HepG2 (cell line): ENCODE results near the gene CDC14B. TPM values are rescaled to one million over a fixed set of nuclear protein-coding genes. Genes with fewer than 3 reads are reported as not detected.

Experiments used
- AGO2 ChIP-seq: fragments of 200-400 bp; formaldehyde crosslinking; optimal IDR thresholded peaks from 2 replicates; pipeline ENCODE3; 2017; ENCODE audit warnings: mild to moderate bottlenecking, low read depth, low read length, moderate library complexity
- CBX1 ChIP-seq: IDR thresholded peaks from one replicate; pipeline ENCODE4 v1.6.1; 2016; ENCODE audit warnings: antibody characterized with exemption, low read depth
- FOXA1 ChIP-seq, 2 experiments: fragments of 450-650 bp in 1 of 2; sonication (generic) in 1 of 2; formaldehyde crosslinking in 1 of 2; IDR thresholded peaks; 2 replicates each; pipeline versions ENCODE4 v1.4.0 to v1.6.1; 2016 to 2020; ENCODE audit warnings: missing genetic modification reagents in 1 of 2
- GFI1 ChIP-seq: sonication (generic); formaldehyde crosslinking; IDR thresholded peaks from 2 replicates; pipeline ENCODE4 v1.5.0; 2020; ENCODE audit warnings: missing genetic modification reagents, mild to moderate bottlenecking, borderline replicate concordance
- GTF2F1 ChIP-seq: fragments of 150-350 bp; IDR thresholded peaks from 2 replicates; pipeline ENCODE4 v1.6.1; 2014; ENCODE audit warnings: low read length
- KAT2B ChIP-seq: fragments of 150-350 bp; IDR thresholded peaks from 2 replicates; pipeline ENCODE4 v1.6.1; 2014; ENCODE audit warnings: low read depth, low read length, borderline replicate concordance
- PBX2 ChIP-seq: IDR thresholded peaks from 2 replicates; pipeline ENCODE4 v1.6.1; 2016; ENCODE audit warnings: control low read depth
- PRDM4 ChIP-seq: sonication (generic); formaldehyde crosslinking; IDR thresholded peaks from 2 replicates; pipeline ENCODE4 v1.9.0; 2021; ENCODE audit warnings: missing genetic modification reagents, borderline replicate concordance
- RELA ChIP-seq: sonication (generic); formaldehyde crosslinking; IDR thresholded peaks from 2 replicates; pipeline ENCODE4 v1.4.0; 2020; ENCODE audit warnings: missing genetic modification reagents
- SATB2 ChIP-seq: sonication (generic); formaldehyde crosslinking; IDR thresholded peaks from 2 replicates; pipeline ENCODE4 v1.5.0; 2020; ENCODE audit warnings: missing genetic modification reagents
- SRSF4 ChIP-seq: fragments of 200-400 bp; formaldehyde crosslinking; IDR thresholded peaks from one replicate; pipeline ENCODE4 v1.6.1; 2018; ENCODE audit warnings: mild to moderate bottlenecking, low read depth, low read length, moderate library complexity; ENCODE audit not compliant: poor library complexity, severe bottlenecking
- SRY ChIP-seq: sonication (generic); formaldehyde crosslinking; IDR thresholded peaks from 2 replicates; pipeline ENCODE4 v1.8.0; 2022; ENCODE audit warnings: mild to moderate bottlenecking, missing genetic modification reagents
- TBL1XR1 ChIP-seq: fragments of 150-350 bp; IDR thresholded peaks from 2 replicates; pipeline ENCODE4 v1.6.1; 2014; ENCODE audit warnings: borderline replicate concordance, low read length; ENCODE audit not compliant: partially characterized antibody
- TFDP1 ChIP-seq: IDR thresholded peaks from 2 replicates; pipeline ENCODE4 v1.6.1; 2016; ENCODE audit warnings: missing compliant biosample characterization, missing genetic modification reagents, borderline replicate concordance
- U2AF1 ChIP-seq: fragments of 200-400 bp; formaldehyde crosslinking; optimal IDR thresholded peaks from 2 replicates; pipeline ENCODE3; 2017; ENCODE audit warnings: mild to moderate bottlenecking, low read depth, low read length
- ZBTB42 ChIP-seq: sonication (generic); formaldehyde crosslinking; IDR thresholded peaks from 2 replicates; pipeline ENCODE4 v1.5.0; 2020; ENCODE audit warnings: mild to moderate bottlenecking, missing genetic modification reagents
- ZBTB8A ChIP-seq: sonication (generic); formaldehyde crosslinking; IDR thresholded peaks from 2 replicates; pipeline ENCODE4 v1.4.0; 2020; ENCODE audit warnings: mild to moderate bottlenecking, low read depth, missing genetic modification reagents, borderline replicate concordance
- ZMYM3 ChIP-seq: sonication (generic); formaldehyde crosslinking; IDR thresholded peaks from 2 replicates; pipeline ENCODE4 v1.5.1; 2020; ENCODE audit warnings: mild to moderate bottlenecking, missing genetic modification reagents
- ZNF10 ChIP-seq: sonication (generic); formaldehyde crosslinking; IDR thresholded peaks from 2 replicates; pipeline ENCODE4 v1.4.0; 2020; ENCODE audit warnings: mild to moderate bottlenecking, low read depth, missing genetic modification reagents, borderline replicate concordance
- ZNF251 ChIP-seq: sonication (generic); formaldehyde crosslinking; IDR thresholded peaks from 2 replicates; pipeline ENCODE4 v1.9.0; 2021; ENCODE audit warnings: mild to moderate bottlenecking, missing genetic modification reagents
- ZNF691 ChIP-seq: sonication (generic); formaldehyde crosslinking; IDR thresholded peaks from 2 replicates; pipeline ENCODE4 v1.4.0; 2020; ENCODE audit warnings: missing genetic modification reagents, low read depth, mild to moderate bottlenecking, borderline replicate concordance
- ZNF773 ChIP-seq: sonication (generic); formaldehyde crosslinking; IDR thresholded peaks from 2 replicates; pipeline ENCODE4 v1.4.0; 2020; ENCODE audit warnings: missing genetic modification reagents, borderline replicate concordance
- polyA plus RNA-seq, 8 experiments: library from polyadenylated mRNA; depleted of rRNA in 3 of 8; stranded (reverse) in 7 of 8; unstranded in 1 of 8; fragments of >200 nt; fragmentation: Illumina TruSeq in 4 of 8; extraction: Trizol in 4 of 8; gene quantifications; 2 replicates each; pipeline versions ENCODE4 v1.2.1 to v1.2.3, GENCODE V29; 2011 to 2016; ENCODE audit warnings: low read depth in 4 of 8, missing spikeins in 1 of 8, mixed read lengths in 1 of 8; ENCODE audit not compliant: insufficient read depth in 1 of 8
- total RNA-seq, 5 experiments: library from RNA; depleted of rRNA; stranded (reverse); fragments of >200 nt; fragmentation: Illumina TruSeq; extraction: Trizol; gene quantifications; 2 replicates each; pipeline ENCODE4 v1.2.3, GENCODE V29; 2016; ENCODE audit warnings: low read depth in 1 of 5
- TF ChIP-seq, protein P1 (sequence below): sonication (generic); formaldehyde crosslinking; IDR thresholded peaks from 2 replicates; pipeline ENCODE4 v1.5.0; 2020; ENCODE audit warnings: mild to moderate bottlenecking, missing genetic modification reagents

The CDC14B gene
- total and polyA plus RNA-seq, 2 of the 13 experiments (the other 11 are each of a cell fraction or from before 2014, with no cell fraction given), result 25.8 to 33.3 TPM

- TF ChIP-seq PRDM4 (no peak), U2AF1 (peak; percentile 92), ZNF251 (CRISPR knock-in tag) (no peak), SATB2 (CRISPR knock-in tag) (no peak), CBX1 (no peak), SRY (no peak), ZNF691 (CRISPR knock-in tag) (no peak), GFI1 (CRISPR knock-in tag) (no peak), ZBTB8A (CRISPR knock-in tag) (no peak), AGO2 (no peak), SRSF4 (no peak), TBL1XR1 (no peak), GTF2F1 (no peak), ZNF10 (CRISPR knock-in tag) (no peak), FOXA1 (IDR thresholded peaks at IDR 0.05) (no peak), FOXA1 (CRISPR knock-in tag; IDR thresholded peaks at IDR 0.05) (peak; percentile 54; the same call in 1 of the 2 replicates), PBX2 (CRISPR knock-in tag) (peak; percentile 79), ZNF773 (CRISPR knock-in tag) (no peak), ZMYM3 (CRISPR knock-in tag) (no peak), TFDP1 (no peak), KAT2B (no peak), RELA (no peak), ZBTB42 (CRISPR knock-in tag) (no peak)
- TF ChIP-seq, protein P1, sequence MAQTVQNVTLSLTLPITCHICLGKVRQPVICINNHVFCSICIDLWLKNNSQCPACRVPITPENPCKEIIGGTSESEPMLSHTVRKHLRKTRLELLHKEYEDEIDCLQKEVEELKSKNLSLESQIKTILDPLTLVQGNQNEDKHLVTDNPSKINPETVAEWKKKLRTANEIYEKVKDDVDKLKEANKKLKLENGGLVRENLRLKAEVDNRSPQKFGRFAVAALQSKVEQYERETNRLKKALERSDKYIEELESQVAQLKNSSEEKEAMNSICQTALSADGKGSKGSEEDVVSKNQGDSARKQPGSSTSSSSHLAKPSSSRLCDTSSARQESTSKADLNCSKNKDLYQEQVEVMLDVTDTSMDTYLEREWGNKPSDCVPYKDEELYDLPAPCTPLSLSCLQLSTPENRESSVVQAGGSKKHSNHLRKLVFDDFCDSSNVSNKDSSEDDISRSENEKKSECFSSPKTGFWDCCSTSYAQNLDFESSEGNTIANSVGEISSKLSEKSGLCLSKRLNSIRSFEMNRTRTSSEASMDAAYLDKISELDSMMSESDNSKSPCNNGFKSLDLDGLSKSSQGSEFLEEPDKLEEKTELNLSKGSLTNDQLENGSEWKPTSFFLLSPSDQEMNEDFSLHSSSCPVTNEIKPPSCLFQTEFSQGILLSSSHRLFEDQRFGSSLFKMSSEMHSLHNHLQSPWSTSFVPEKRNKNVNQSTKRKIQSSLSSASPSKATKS (CRISPR knock-in tag), result no peak
These were observed 129.0 kb downstream of the CDC14B start (continued) for GRCh38 chr9:96490534-96491078.
